ENCODE measurements around the gene ABCA3. TPM values are rescaled to one million over a fixed set of nuclear protein-coding genes. Genes with fewer than 3 reads are reported as not detected.

The ABCA3 gene
- total and polyA plus RNA-seq, 2 experiments from 2014 or later, result 3.0 to 4.1 TPM

- no peak for TF ChIP-seq POLR2AphosphoS5 (IDR thresholded peaks at IDR 0.05; ENCODE audit: low read depth)
- TF ChIP-seq EZH2 (IDR thresholded peaks at IDR 0.05; ENCODE audit: low read depth, unreplicated experiment), result no peak
- no peak for TF ChIP-seq JUNB (IDR thresholded peaks at IDR 0.05; ENCODE audit: unreplicated experiment)
- TF ChIP-seq REST (IDR thresholded peaks at IDR 0.05; ENCODE audit: unreplicated experiment), result no peak
- no peak for TF ChIP-seq ZNF114 (CRISPR knock-in tag; IDR thresholded peaks at IDR 0.05)
- no peak for TF ChIP-seq ETS1 (IDR thresholded peaks at IDR 0.05)
- TF ChIP-seq CREB1 (CRISPR knock-in tag; IDR thresholded peaks at IDR 0.05; ENCODE audit: low read depth), result no peak
- TF ChIP-seq STAT1 (IDR thresholded peaks at IDR 0.05; ENCODE audit: unreplicated experiment), result no peak
- TF ChIP-seq CTCF (conservative IDR thresholded peaks at IDR 0.05; ENCODE audit: low read depth in 2 of 2), result no peak
- TF ChIP-seq EZH2phosphoT487 (IDR thresholded peaks at IDR 0.05; ENCODE audit: unreplicated experiment), result no peak
- TF ChIP-seq ZNF331 (CRISPR knock-in tag; IDR thresholded peaks at IDR 0.05; ENCODE audit: low read depth), result no peak
Measured at GRCh38 chr16:2385190-2385836, 44.8 kb upstream of the ABCA3 start (continued).

- no peak overlapping the region for H3K4me3 ChIP-seq
- H3K4me1 ChIP-seq (ENCODE audit: insufficient read depth), result peaks cover 20% of the 10 kb centered on the region
- no peaks in the 10 kb centered on the region for H3K27me3 ChIP-seq (ENCODE audit: insufficient read depth)
- Mint-ChIP-seq H3K4me1 (peaks cover 21% of the 10 kb centered on the region), H3K4me3 (no peak overlapping the region), H3K36me3 (ENCODE audit: low read depth) (peaks cover 17% of the 10 kb centered on the region), H3K9me3 (peaks cover 17% of the 10 kb centered on the region), H3K27me3 (ENCODE audit: insufficient read depth, low read depth, poor library complexity) (peaks cover 16% of the 10 kb centered on the region), H3K27ac (no peak overlapping the region)
- no peaks in the 10 kb centered on the region for H3K36me3 ChIP-seq (ENCODE audit: insufficient read depth)
- H3K9me2 ChIP-seq (ENCODE audit: insufficient read depth), result no peaks in the 10 kb centered on the region
- no peak for DNase-seq (ENCODE audit: low spot score)
- no peak for ATAC-seq
- no peak overlapping the region for H3K27ac ChIP-seq (ENCODE audit: low read depth)
- no peak overlapping the region for H2AFZ ChIP-seq
- H4K20me1 ChIP-seq (replicated peaks; ENCODE audit: insufficient read depth), result no peaks in the 10 kb centered on the region
- no peak overlapping the region for H3K4me2 ChIP-seq
- no peaks in the 10 kb centered on the region for H3K79me2 ChIP-seq (replicated peaks; ENCODE audit: insufficient read depth)
- H3F3A ChIP-seq (replicated peaks; ENCODE audit: low read depth), result peaks cover 6% of the 10 kb centered on the region; the same call in 1 of the 2 replicates
- TF ChIP-seq EZH2 (IDR thresholded peaks at IDR 0.05; ENCODE audit: low read depth, unreplicated experiment), result no peak
- TF ChIP-seq REST (IDR thresholded peaks at IDR 0.05; ENCODE audit: unreplicated experiment), result no peak
- no peak for TF ChIP-seq ZNF114 (CRISPR knock-in tag; IDR thresholded peaks at IDR 0.05)
- TF ChIP-seq JUNB (IDR thresholded peaks at IDR 0.05; ENCODE audit: unreplicated experiment), result no peak
- no peak for TF ChIP-seq POLR2AphosphoS5 (IDR thresholded peaks at IDR 0.05; ENCODE audit: low read depth)
- no peak for TF ChIP-seq STAT1 (IDR thresholded peaks at IDR 0.05; ENCODE audit: unreplicated experiment)
- no peak for TF ChIP-seq EZH2phosphoT487 (IDR thresholded peaks at IDR 0.05; ENCODE audit: unreplicated experiment)
- no peak for TF ChIP-seq NANOG (IDR thresholded peaks at IDR 0.05; ENCODE audit: borderline replicate concordance)
- TF ChIP-seq CREB1 (CRISPR knock-in tag; IDR thresholded peaks at IDR 0.05; ENCODE audit: low read depth), result no peak
Measured at GRCh38 chr16:2384426-2384825, 43.9 kb upstream of the ABCA3 start.
